ENCODE results near the gene DLG2. TPM values are rescaled to one million over a fixed set of nuclear protein-coding genes. Genes with fewer than 3 reads are reported as not detected.
A peak's percentile ranks its signal among the peaks of the same experiment; 100 is the strongest.

The DLG2 gene
- total RNA-seq, 2 experiments from 2014 or later, result 6.9 to 8.2 TPM

- peak overlapping the region; percentile 18; the same call in 1 of the 2 replicates for H3K4me2 ChIP-seq (ENCODE audit: low read length)
- H3K9me2 ChIP-seq (ENCODE audit: insufficient read depth, low read length), result no peaks in the 10 kb centered on the region
- no peak for DNase-seq (ENCODE audit: low spot score)
- H3K27ac ChIP-seq (ENCODE audit: low read depth, low read length, poor library complexity, severe bottlenecking), result no peak overlapping the region
- ChIA-PET POLR2A (interaction anchor here (1.0 kb wide), 1 partner anchor 14 kb away, joined by 3 read pairs; no protein-coding TSS in a partner anchor), CTCF (ENCODE audit: unreplicated experiment) (no interaction called here)
- BruUV-seq (replicated peaks), result no TSS peak
- H3K4me1 ChIP-seq (ENCODE audit: insufficient read depth, low read length, poor library complexity, severe bottlenecking), result no peaks in the 10 kb centered on the region
- H4K20me1 ChIP-seq (ENCODE audit: insufficient read depth, low read length), result no peaks in the 10 kb centered on the region
- no peaks in the 10 kb centered on the region for H3K79me2 ChIP-seq (ENCODE audit: insufficient read depth, low read depth, low read length)
- no peak overlapping the region for H3K4me3 ChIP-seq (ENCODE audit: low read depth, low read length, poor library complexity, severe bottlenecking)
- intact Hi-C loops (cut with micrococcal nuclease; ENCODE audit: unreplicated experiment), result no loop called here
- no peaks in the 10 kb centered on the region for H3K9me3 ChIP-seq (ENCODE audit: low read length)
- no peaks in the 10 kb centered on the region for H3K36me3 ChIP-seq (ENCODE audit: insufficient read depth, low read length)
- TF ChIP-seq CTCF (conservative IDR thresholded peaks at IDR 0.05; ENCODE audit: low read length), result no peak
- TF ChIP-seq EZH2phosphoT487 (IDR thresholded peaks at IDR 0.05; ENCODE audit: borderline replicate concordance, low read depth, low read length), result no peak
- no peak overlapping the region for H2AFZ ChIP-seq (ENCODE audit: low read length)
Observed at GRCh38 chr11:83674102-83674896, 1952.8 kb downstream of the DLG2 start.

GRCh38 chr11:83671289-83671688 lies 1955.9 kb downstream of the DLG2 start:
- Histone ChIP-seq H3K4me3 (ENCODE audit: low read depth, low read length, poor library complexity, severe bottlenecking) (no peak overlapping the region), H3K27ac (ENCODE audit: low read depth, low read length, poor library complexity, severe bottlenecking) (no peak overlapping the region), H3K9me3 (ENCODE audit: low read length) (no peaks in the 10 kb centered on the region), H3K79me2 (ENCODE audit: insufficient read depth, low read depth, low read length) (no peaks in the 10 kb centered on the region), H4K20me1 (ENCODE audit: insufficient read depth, low read length) (no peaks in the 10 kb centered on the region), H3K36me3 (ENCODE audit: insufficient read depth, low read length) (no peaks in the 10 kb centered on the region), H3K4me1 (ENCODE audit: insufficient read depth, low read length, poor library complexity, severe bottlenecking) (no peaks in the 10 kb centered on the region), H3K4me2 (ENCODE audit: low read length) (no peak overlapping the region), H3K9me2 (ENCODE audit: insufficient read depth, low read length) (no peaks in the 10 kb centered on the region), H2AFZ (ENCODE audit: low read length) (no peak overlapping the region)
- intact Hi-C loops (cut with micrococcal nuclease; ENCODE audit: unreplicated experiment), result no loop called here
- DNase-seq (ENCODE audit: low spot score), result no peak
- BruUV-seq (replicated peaks), result no TSS peak
- ChIA-PET POLR2A (interaction anchor here (1.4 kb wide), 1 partner anchor 10 kb away, joined by 4 read pairs; no protein-coding TSS in a partner anchor), CTCF (ENCODE audit: unreplicated experiment) (interaction anchor here (0.6 to 0.8 kb wide), 3 partner anchors 9 to 378 kb away, joined by 3 to 4 read pairs (median 3); no protein-coding TSS in a partner anchor)
- no peak for TF ChIP-seq EZH2phosphoT487 (IDR thresholded peaks at IDR 0.05; ENCODE audit: borderline replicate concordance, low read depth, low read length)
- peak; percentile 34; the same call in 1 of the 2 replicates for TF ChIP-seq CTCF (conservative IDR thresholded peaks at IDR 0.05; ENCODE audit: low read length)

GRCh38 chr11:83666149-83666548 lies 1961.0 kb downstream of the DLG2 start:
- Histone ChIP-seq H3K9me2 (ENCODE audit: insufficient read depth, low read length) (no peaks in the 10 kb centered on the region), H3K36me3 (ENCODE audit: insufficient read depth, low read length) (no peaks in the 10 kb centered on the region), H3K9me3 (ENCODE audit: low read length) (no peaks in the 10 kb centered on the region), H3K4me1 (ENCODE audit: insufficient read depth, low read length, poor library complexity, severe bottlenecking) (no peaks in the 10 kb centered on the region), H3K4me3 (ENCODE audit: low read depth, low read length, poor library complexity, severe bottlenecking) (no peak overlapping the region), H4K20me1 (ENCODE audit: insufficient read depth, low read length) (no peaks in the 10 kb centered on the region), H3K27ac (ENCODE audit: low read depth, low read length, poor library complexity, severe bottlenecking) (no peak overlapping the region), H2AFZ (ENCODE audit: low read length) (no peak overlapping the region), H3K4me2 (ENCODE audit: low read length) (no peak overlapping the region), H3K79me2 (ENCODE audit: insufficient read depth, low read depth, low read length) (no peaks in the 10 kb centered on the region)
- DNase-seq (ENCODE audit: low spot score), result no peak
- TF ChIP-seq EZH2phosphoT487 (IDR thresholded peaks at IDR 0.05; ENCODE audit: borderline replicate concordance, low read depth, low read length), result no peak
- no TSS peak for BruUV-seq (replicated peaks)
- ChIA-PET CTCF (ENCODE audit: unreplicated experiment) (no interaction called here), POLR2A (no interaction called here)
- intact Hi-C loops (cut with micrococcal nuclease; ENCODE audit: unreplicated experiment), result no loop called here
